Epithelial cell of umbilical artery (primary cell): Measurements from ENCODE around the gene UHMK1. TPM values are rescaled to one million over a fixed set of nuclear protein-coding genes. Genes with fewer than 3 reads are reported as not detected.

Experiments
- total RNA-seq: library from RNA; depleted of rRNA; stranded (reverse); fragments of >200 nt; gene quantifications from 2 replicates; pipeline ENCODE4 v1.2.3, GENCODE V29; 2014

The UHMK1 gene
- total RNA-seq: 56.2 and 84.5 TPM in 2 replicates

GRCh38 chr1:162497723-162498495 is at the start of gene UHMK1:
UHMK1 (plus strand) TSS chr1:162497818; CDS start chr1:162498001, 183 bp downstream.

GRCh38 chr1:162561616-162562469 is 64.2 kb downstream of the UHMK1 start, which contains the start of gene UAP1:
UAP1 (plus strand) TSS chr1:162561722; CDS start chr1:162566069, 4,347 bp downstream.

Other genes with a start within 250 kb of the UHMK1 start
- not detected in 2 replicates for gene SPATA46, start 121.0 kb upstream of the UHMK1 start, total RNA-seq
- 0.32 and 1.5 TPM in 2 replicates for gene C1orf226, start 116.1 kb upstream of the UHMK1 start, total RNA-seq
- gene SH2D1B, start 85.7 kb upstream of the UHMK1 start, total RNA-seq: not detected in 2 replicates
- gene UAP1, start 63.9 kb downstream of the UHMK1 start, total RNA-seq: 223 and 228 TPM in 2 replicates
- gene DDR2, start 134.6 kb downstream of the UHMK1 start, total RNA-seq: 6.8 and 16.7 TPM in 2 replicates